Stimulated activated CD4-positive, alpha-beta T cell treated with anti-CD3 and anti-CD28 coated beads, Interleukin-4, amount 100 ng/mL, for 4 hours (primary cell): Measurements from ENCODE around the gene PPP1R11.

Source experiments
- DNase-seq, 2 experiments: peaks; one replicate each; pipeline ENCODE4 v3.0.0-alpha.2; 2020

Gene PPP1R11

DNA sequence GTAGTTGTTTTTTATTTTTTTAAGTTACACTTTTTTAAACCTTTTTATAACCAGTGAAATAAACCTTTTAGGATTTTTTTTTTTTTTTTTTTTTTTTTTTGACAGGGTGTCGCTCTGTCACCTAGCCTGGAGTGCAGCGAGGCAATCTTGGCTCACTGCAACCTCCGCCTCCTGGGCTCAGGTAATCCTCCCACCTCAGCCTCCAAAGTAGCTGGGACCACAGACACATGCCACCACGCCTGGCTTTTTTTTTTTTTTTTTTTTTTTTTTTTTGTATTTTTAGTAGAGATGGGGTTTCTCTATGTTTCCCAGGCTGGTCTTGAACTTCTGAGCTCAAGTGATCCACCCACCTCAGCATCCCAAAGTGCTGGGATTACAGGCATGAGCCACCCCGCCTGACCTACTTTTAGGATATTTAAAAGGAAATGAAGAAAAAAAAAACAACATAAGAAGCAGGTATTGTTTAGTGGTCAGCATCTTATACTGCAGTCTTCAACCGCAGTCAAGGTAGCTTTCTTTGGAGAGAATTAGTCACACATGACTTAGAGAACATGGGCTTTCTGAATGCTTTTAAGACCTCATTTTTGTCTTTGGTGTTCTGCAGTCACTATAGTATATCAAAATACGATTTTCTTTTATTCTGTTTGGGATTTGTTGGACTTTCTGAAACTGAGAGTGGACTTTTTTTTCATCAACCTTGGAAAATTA lies 4.4 kb upstream of the PPP1R11 start:
- DNase-seq = no peak

DNA sequence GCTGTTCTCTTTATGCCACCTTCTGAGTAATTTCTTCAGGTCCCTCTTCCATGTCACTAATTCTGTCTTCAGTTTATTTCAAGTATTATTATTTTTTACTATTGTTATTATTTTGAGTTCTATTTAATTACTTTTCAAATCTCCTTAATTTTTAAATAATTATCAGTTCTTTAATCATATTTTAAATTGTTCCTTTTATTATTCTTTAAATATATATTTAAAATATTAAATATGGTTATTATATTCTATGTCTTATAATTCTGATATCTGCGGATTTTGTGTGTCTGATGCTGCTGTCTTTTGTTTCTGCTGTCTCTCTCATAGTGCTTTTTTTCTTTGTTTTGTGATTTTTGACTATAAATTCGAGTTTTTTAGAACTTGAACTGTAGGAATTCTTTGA lies 3.7 kb upstream of the PPP1R11 start:
- DNase-seq = no peak

DNA sequence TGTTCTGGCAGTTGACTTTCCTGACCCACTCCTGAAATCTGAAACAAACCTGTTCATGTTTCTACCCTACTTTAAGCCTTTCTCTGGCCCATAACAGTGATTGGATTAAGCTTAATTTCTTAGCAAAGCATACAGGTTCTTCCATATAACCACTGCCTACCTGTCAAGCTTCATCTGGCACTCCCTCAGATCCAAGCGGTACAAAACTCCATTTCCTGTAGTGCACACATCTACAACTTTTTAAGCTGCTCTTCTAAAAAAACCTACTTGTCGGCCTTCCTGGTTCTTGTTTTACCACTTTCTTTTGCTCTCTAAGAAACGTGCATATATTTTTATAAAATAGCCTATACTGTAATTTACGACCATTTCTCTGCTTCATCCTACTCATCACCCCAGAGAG lies 916 bp upstream of the PPP1R11 start:
- DNase-seq = no peak

DNA sequence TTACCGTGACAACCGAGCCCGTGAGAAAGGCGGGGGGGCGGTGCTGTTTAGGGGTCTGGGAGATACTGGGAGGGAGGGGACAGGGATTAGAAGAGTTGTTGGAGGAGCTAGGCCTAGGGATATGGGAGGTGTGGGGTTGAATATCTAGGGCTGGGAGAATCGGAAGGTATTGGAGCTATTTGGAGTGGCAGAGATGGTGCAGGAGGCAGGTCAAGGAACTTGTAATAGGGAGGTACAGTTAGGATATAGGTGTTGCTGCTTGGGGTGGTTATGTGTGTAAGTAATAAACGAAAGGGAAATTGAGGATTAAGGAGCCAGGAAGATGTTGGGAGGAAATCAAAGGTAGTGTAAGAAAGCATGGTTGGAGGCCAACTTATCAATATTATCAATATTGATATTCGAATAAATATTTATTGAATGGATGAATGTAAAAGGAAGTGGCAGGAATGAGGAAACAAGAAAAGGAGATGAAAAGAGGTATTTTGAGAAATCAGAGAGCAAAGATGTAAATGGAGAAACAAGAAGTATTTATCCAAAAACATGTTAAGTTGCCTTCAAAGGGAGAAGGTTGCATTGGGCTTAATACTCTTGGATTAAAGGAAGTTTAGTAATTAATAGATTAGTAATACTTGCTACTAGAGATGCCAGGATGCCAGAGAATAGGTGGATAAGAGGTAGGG lies 602 bp downstream of the PPP1R11 start:
- no peak for DNase-seq

DNA sequence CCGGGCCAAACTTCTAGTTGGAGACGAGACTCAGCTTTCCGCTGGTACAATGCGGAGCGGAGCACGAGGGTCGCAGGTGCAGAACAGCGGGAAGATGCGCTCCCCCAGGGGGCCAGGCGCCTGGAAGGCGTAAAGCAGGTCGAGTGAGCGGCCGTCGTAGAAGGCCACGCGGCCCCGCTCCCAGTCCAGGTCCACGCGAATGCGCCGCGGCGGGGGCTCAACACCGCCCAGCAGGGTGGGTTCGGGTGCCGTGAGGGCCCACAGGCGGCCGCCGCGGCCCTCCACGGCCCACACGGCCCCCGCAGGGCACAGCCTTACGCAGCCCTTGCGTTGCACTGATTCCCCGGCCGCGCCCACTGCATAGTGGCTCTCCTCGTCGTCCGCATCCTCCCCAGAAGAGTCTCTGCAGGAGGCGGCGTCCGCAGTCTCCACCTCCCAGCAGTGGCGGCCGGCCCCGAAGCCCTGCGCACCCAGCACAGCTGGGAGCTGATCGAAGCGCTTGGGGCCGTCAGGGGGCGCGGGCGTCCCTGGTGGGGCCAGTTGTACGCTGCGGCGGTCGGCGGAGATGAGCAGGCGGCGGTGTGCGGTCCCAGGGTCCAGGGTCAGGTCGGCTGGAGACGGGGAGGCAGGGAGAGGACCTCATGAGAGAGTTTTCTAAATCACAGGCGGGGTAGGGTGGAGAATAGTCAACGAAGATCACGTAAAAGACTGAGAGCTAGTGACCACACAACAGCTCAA lies 4.3 kb downstream of the PPP1R11 start:
- DNase-seq = no peak

DNA sequence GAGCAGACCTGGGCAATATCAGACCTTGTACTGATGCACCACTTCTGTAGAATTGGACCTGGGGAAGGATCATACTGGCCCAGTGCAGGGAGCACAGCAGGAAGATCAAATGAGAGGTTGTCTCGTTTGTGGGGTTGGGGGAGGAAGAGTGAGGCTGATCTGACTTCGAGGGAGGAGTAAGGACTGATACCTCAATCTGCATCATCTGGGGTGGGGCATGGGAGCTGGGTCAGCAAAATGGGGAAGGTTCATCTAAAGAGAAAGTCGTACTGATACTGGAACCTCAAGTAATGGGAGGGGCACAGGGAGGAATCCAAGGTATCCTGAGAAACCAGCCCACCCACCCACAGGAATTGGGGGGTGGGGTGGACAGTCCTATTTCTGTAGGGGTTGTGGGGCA lies 4.9 kb downstream of the PPP1R11 start:
- DNase-seq = no peak

DNA sequence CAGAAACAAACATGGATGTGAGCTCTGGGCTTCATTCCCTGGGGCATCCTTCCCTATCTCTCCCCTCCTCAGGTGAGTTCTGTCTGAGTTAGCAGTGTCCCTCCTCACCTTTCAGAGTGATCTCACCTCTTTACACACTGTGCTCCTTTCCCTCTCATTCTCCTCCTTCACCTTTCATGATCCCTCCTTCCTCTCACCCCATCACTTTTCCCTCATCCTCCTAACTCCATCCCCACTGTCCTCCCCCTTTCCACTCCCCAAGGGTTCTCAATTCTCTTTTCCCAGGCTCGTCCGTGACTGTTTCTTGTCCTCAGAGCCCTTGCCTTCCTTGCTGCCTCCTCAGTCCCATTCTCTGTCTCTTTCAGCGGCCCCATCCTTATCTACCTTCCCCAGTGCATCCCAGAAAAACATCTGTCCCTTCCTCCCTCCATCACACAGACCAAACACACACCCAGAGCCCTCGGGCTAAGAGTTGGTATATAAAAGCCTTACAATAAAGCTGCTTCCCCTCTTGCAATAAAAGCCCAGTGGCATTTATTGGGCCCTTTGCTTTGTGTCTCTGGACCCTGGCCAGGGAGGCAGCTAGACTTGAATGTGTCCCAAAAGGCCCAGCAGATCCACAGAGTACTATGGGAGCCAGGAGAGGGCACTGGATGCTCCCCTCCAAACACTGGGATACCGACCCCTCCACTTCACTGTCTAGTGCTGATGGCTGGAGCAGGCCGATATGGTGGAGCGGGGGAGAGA lies 6.7 kb downstream of the PPP1R11 start:
- no peak for DNase-seq

DNA sequence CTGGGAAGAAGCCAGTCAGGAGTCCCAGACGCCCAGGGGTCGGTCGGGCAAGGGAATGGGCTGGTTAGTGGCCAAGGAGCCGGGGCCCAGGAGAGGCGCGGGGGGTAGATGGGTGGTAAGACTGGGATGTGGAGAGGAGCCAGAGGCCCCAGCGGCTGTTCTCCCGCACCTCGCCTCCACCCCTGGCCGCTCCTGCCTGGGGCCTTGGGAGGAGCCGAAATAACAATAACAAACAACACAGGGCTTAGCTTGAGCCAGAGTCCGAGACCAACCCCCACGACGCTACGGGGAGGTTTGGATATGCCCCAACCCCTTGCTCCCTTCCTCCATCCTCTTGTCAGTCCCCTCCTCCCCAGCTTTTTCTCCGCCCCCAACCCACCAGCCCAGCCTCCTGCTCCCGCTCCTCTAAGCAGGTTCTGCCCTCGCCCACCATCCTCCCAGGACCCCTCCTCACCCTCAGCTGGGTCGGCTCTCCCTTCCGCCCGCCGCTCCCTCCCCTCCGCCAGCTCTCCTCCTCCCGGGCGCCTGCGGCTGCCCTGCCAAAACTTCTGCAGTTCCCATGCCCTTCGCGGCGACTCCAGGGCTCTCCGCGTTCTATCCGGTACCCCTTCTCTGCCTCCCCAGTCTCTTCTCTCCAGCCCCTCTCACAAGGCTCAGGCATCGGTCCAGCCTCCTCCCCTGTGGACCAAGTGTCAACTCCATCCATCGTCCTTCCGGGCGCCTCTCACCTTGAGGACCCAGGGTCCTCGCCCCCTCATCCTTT lies 7.5 kb downstream of the PPP1R11 start:
- no peak for DNase-seq

DNA sequence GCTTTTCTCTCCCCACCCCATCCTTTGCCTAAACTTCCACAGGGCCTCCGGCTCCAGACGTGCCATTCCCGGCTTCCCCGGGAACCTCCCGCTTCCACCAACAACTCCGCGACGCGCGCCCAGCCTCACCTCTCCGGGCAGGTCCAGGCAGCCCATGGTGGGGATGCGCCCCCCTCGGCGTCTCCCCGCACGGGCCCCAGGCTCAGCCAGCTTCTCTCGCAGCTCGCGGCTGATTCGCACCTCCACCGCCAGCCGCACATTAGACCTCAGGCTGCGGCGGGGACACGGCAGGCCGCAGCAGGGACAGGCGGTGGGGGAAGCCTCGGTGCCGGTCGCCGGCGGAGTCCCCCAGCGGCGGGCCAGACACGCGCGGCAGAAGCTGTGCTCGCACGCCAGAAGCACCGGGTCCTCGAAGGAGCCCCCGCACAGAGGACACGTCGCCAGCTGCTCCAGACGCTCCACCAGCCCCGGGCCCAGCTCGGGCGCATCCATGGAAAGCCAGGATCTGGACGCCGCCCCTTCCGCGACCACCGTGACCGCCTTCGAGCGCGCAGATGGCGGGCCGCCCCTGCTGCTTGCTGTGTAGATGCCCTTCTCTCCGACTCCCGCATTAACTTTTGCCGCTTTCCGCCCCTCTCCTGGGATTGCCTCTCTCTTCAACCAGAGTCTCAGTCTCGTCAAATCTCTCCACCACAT lies 8.2 kb downstream of the PPP1R11 start, which contains the start of gene RNF39:
TSS of gene RNF39 (minus strand) at position 676 of the 696 bp plus-strand sequence. CDS start at position 492, 184 bp downstream.
- DNase-seq = peak in 1 of 2 experiments; percentile 14

DNA sequence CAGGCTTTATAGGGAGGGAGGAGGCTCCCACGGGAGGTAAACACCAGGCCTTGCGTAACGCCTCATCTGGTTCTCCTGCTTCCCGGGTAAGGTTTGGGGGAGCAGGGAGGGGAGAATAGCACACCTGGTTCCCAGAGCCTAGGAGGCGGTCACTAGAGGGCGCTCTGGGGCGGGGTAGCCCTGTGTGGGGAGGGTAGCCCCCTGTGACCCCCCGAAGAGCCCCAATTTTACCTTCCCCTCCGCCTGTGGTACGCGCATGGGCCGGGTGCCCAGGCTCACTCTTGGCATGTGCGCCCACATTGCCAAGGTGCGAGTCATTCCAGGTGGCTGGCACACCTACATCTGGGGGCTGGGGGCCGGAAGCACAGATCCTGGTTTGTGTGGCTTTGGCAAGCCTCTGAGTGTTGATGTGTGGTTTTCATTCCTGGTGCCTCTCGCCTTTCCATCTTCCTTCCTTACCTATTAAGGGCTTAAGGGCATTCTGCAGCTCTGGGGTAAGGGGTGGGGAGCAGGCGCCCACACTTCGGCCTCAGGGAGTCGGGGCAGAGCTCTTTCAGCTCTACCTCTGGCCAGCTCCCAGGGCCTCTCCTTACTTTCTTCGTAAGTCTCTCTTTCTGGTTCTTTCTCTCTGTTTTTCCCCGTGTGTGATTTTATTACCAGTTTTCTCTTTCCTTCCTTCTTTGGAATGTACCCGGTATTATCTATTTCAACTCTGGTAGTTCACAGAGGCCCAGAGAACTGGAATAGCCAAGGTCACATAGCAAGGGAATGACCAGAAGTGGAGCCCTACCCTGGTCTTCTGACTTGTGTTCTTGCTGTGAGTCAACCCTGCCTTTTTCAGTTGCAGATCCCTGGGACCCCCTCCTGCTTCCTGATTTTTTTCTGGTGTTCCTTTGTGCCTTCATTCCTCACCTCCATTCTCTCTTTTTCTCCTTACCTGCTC lies 9.1 kb downstream of the PPP1R11 start:
- peak in 1 of 2 experiments; percentile 22 for DNase-seq

DNA sequence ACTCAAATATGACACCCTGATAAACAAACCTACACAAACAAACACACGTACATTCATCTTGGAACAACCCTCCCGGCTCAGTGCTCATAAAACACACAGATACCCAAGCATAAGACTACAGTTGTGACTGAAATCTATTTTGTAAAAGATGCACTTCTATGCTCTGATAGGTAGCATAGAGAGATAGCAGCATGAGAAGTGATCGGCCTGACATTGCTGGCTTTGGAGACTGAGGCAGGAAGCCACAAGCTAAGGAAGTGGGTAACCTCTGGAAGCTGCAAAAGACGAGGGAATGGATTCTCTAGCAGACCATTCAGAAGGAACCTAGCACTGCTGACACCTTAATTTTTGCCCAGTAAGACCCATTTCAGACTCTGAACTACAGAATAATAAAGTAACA lies 10.2 kb downstream of the PPP1R11 start:
- no peak for DNase-seq

DNA sequence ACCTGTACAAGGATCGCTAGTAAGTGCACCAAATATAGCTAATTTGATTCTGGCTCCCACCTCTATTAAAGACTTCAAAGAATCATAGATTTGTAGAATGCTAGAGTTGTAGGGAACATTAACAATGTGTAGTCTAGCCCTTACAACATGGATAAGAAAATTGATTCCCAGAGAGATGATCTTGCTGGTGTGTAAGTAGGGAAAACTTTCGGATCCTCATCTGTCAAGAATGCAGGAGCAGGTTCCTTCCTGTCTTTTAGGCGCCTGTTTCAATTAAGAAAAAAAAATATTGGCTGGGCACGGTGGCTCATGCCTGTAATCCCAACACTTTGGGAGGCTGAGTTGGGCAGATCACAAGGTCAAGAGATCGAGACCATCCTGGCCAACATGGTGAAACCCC lies 20.9 kb downstream of the PPP1R11 start:
- no peak for DNase-seq

DNA sequence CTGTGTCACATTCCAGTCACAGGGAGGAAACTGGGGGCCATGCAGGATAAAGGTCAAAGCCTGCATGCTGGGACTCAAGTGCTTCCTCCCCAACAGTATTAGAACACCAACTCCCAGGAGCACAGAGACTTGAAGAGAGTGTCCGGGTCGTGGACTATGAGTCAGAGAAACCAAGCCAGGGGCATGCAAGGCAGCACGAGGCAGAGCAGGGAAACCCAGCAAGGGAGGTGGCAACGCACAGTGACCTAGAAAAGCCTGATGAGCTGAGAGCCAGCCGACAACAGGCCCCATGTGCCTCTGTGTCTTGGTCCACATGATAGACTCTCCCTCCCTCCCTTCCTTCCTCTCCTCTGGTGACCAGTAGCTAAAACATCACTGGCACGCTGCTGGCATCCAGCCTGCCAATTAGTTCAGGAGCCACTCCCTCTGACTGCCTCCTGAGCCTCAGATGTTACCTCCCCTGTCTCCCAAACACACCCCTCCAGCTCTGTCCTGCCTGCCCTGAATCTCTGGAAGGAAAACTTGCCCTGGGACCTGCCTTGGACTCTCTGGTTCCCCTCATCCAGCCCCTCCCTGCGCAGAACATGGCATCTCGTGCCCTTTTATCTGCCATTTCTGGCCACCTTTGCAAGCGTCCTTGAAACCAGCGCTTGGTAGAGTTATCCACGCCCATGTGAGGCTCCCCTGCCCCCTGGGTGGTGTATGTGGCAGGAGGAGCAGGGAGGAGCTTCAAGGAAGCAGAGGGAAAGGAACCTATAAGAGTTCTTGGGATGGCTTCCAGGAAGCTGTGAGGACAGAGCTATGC lies 24.8 kb downstream of the PPP1R11 start:
- no peak for DNase-seq

DNA sequence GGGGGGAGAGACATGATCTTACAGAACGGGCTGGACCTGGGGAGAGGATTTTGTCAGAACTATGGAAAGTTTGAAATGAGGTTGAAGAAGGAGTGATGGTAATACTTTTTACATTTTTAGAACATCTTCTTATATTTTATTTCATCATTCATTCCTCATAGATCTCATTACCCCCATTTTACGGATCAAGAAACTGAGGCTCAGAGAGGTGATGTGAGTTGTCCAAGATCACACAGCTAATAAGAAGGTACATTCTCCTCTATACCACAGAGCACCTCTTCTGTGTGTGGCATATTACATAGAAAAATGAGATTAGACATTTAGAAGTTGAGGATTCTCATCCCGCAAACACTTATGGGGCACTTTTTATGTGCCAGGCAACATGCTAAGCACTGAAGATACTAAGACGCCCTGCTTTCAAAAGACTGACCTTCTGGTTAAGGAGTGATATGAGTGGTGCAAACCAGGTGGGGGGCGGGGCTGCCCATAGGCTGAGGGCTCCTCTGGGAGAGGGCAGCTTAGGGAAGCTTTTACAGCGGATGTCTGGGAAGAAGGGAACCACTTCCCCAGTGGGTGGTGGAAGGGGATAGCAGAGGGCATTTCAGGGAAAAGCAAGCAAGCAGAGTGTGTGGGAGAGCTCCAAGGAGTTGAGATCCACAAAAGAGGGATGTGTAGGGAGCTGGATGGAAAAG lies 26.0 kb downstream of the PPP1R11 start:
- DNase-seq = no peak

DNA sequence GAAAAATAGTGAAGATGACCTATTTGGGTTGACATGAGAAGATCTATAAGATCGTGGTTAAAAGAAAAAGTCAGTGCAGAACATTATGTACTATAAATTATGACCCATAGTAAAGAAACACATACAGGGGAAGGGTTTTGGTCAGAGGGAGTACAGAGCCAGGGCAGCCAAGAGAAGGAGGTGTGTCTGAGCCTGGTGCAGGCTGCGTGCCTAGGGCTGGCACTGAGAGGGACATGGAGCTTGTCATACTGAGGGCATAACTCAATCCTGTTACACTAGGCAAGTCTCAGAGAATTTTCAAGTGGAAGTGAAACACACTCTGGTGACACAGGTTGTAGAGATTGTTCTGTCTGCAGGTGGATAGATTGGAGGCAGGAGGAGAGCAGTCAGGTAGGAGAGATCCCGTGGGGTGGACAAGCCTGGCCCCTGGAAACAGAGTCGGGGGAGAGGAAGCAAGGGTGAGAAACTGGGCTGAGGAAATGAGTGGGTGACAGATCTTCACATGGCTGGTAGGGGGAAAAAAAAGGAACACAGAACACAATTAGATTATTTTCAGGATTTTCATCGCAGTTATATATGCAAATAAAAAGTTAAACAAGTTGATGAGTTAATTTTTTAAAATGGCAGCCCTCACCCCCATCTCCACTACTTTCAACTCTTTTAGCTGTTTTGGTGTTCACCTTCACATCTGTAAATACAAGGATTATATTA lies 27.1 kb downstream of the PPP1R11 start:
- DNase-seq = no peak

DNA sequence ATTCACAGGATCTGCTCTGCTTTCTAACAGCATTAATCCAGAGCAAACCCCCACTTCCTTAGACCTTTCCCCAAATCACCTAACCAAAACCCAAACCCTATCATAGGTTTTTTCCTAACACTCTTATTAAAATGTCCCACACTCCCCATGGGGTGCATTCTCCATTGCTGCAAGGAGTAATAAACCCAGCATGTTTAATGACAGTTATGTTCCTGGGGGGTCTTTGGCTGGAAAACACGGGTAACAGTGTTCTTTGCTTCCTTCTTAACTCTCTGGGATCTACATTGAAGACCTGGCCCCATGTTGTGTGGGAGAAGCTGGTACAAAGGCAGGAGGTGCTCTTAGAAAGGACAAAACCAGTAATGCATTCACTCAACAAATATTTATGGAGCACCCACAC lies 29.8 kb downstream of the PPP1R11 start:
- DNase-seq = no peak

DNA sequence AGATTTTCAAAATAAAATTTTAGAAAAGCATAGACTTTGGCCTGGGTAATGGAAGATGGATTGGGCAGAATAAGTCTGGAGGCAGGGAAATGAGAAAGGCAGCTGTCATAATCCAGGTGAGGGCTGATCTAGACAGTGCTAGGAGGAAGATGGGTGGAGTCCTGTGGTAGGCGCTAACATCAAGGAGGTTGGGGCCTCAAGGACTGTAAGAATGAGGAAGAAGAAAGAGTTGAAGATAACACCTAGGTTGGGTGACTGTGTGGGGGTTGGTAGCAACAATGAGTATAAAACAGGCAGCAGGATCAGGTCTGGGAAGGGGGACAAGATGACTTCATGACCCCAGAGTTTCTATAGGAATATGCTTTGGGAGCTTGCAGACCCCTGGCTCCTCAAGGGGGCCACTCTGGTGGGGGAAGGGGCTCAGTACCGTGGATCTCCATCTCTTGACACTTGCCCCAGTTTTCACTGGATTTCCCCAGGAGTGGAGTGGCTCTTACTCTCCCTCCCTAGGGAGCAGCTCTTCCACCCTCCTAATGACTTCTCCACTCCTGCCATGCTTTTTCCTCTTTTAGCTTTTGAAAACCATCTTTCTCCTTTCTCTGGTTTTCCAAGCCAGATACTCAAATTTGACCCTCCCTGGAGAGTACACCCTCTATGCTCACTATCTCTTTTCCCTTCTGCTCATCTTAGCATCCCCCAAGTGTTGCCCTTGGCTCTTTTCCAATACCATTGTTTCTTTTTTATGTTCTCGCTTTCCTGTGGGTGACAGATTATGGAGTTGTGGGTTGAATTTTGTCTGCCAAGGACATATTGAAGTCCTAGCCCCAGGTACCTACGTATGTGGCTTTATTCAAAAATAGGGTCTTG lies 31.1 kb downstream of the PPP1R11 start:
- no peak for DNase-seq
